HepG2 (cell line): ENCODE data around the gene SFTA2. TPM values are rescaled to one million over a fixed set of nuclear protein-coding genes. Genes with fewer than 3 reads are reported as not detected.
A peak's percentile ranks its signal among the peaks of the same experiment; 100 is the strongest.

ENCODE experiments used
- CAMTA2 ChIP-seq: sonication (generic); formaldehyde crosslinking; IDR thresholded peaks from 2 replicates; pipeline ENCODE4 v1.4.0; 2020; ENCODE audit warnings: mild to moderate bottlenecking, missing genetic modification reagents, borderline replicate concordance
- CEBPB ChIP-seq: IDR thresholded peaks from 2 replicates; pipeline ENCODE4 v1.6.1; 2011; ENCODE audit warnings: low read depth, low read length, improper control_type of control experiment, borderline replicate concordance
- FIP1L1 ChIP-seq: fragments of 200-400 bp; formaldehyde crosslinking; IDR thresholded peaks from 2 replicates; pipeline ENCODE4 v1.6.1; 2018; ENCODE audit warnings: low read depth, mild to moderate bottlenecking, low read length, moderate library complexity, borderline replicate concordance; ENCODE audit not compliant: insufficient read depth
- IRX3 ChIP-seq: sonication (generic); formaldehyde crosslinking; IDR thresholded peaks from 2 replicates; pipeline ENCODE4 v1.8.1; 2023; ENCODE audit warnings: mild to moderate bottlenecking, low read depth, missing genetic modification reagents, borderline replicate concordance
- MAF1 ChIP-seq: sonication (generic); formaldehyde crosslinking; IDR thresholded peaks from 2 replicates; pipeline ENCODE4 v1.5.0; 2020; ENCODE audit warnings: missing genetic modification reagents, borderline replicate concordance
- MTA3 ChIP-seq: sonication (generic); formaldehyde crosslinking; IDR thresholded peaks from 2 replicates; pipeline ENCODE4 v1.4.0; 2020; ENCODE audit warnings: missing genetic modification reagents
- NFE2 ChIP-seq: sonication (generic); formaldehyde crosslinking; IDR thresholded peaks from 2 replicates; pipeline ENCODE4 v1.4.0; 2020; ENCODE audit warnings: missing genetic modification reagents
- REST ChIP-seq, 2 experiments: IDR thresholded peaks; 2 replicates each; pipeline ENCODE4 v1.6.1; 2011 to 2012; ENCODE audit warnings: low read length in 2 of 2, borderline replicate concordance in 1 of 2, low read depth in 1 of 2, mild to moderate bottlenecking in 1 of 2, moderate library complexity in 1 of 2
- SRF ChIP-seq: IDR thresholded peaks from 2 replicates; pipeline ENCODE4 v1.6.1; 2011; ENCODE audit warnings: mild to moderate bottlenecking, low read depth, low read length, moderate library complexity
- TARDBP ChIP-seq: sonication (generic); formaldehyde crosslinking; IDR thresholded peaks from 2 replicates; pipeline ENCODE4 v1.8.0; 2022; ENCODE audit warnings: mild to moderate bottlenecking, missing genetic modification reagents
- TBX2 ChIP-seq: sonication (generic); formaldehyde crosslinking; IDR thresholded peaks from 2 replicates; pipeline ENCODE4 v1.5.0; 2020; ENCODE audit warnings: missing genetic modification reagents, mild to moderate bottlenecking, borderline replicate concordance
- ZMYM3 ChIP-seq: sonication (generic); formaldehyde crosslinking; IDR thresholded peaks from 2 replicates; pipeline ENCODE4 v1.5.1; 2020; ENCODE audit warnings: mild to moderate bottlenecking, missing genetic modification reagents
- ZNF234 ChIP-seq: sonication (generic); formaldehyde crosslinking; conservative IDR thresholded peaks from 2 replicates; pipeline ENCODE4 v1.5.1; 2020; ENCODE audit warnings: mild to moderate bottlenecking, missing genetic modification reagents
- ZNF362 ChIP-seq: sonication (generic); formaldehyde crosslinking; IDR thresholded peaks from 2 replicates; pipeline ENCODE4 v1.4.0; 2020; ENCODE audit warnings: missing genetic modification reagents, mild to moderate bottlenecking, borderline replicate concordance
- ZNF441 ChIP-seq: sonication (generic); formaldehyde crosslinking; IDR thresholded peaks from 2 replicates; pipeline ENCODE4 v1.7.0; 2021; ENCODE audit warnings: missing genetic modification reagents, borderline replicate concordance
- ZNF850 ChIP-seq: sonication (generic); formaldehyde crosslinking; conservative IDR thresholded peaks from 2 replicates; pipeline ENCODE4 v1.9.0; 2021; ENCODE audit warnings: mild to moderate bottlenecking, missing genetic modification reagents
- ZSCAN9 ChIP-seq: IDR thresholded peaks from 2 replicates; pipeline ENCODE4 v1.6.1; 2016; ENCODE audit warnings: borderline replicate concordance
- polyA plus RNA-seq, 8 experiments: library from polyadenylated mRNA; depleted of rRNA in 3 of 8; stranded (reverse) in 7 of 8; unstranded in 1 of 8; fragments of >200 nt; fragmentation: Illumina TruSeq in 4 of 8; extraction: Trizol in 4 of 8; gene quantifications; 2 replicates each; pipeline versions ENCODE4 v1.2.1 to v1.2.3, GENCODE V29; 2011 to 2016; ENCODE audit warnings: low read depth in 4 of 8, missing spikeins in 1 of 8, mixed read lengths in 1 of 8; ENCODE audit not compliant: insufficient read depth in 1 of 8
- total RNA-seq, 5 experiments: library from RNA; depleted of rRNA; stranded (reverse); fragments of >200 nt; fragmentation: Illumina TruSeq; extraction: Trizol; gene quantifications; 2 replicates each; pipeline ENCODE4 v1.2.3, GENCODE V29; 2016; ENCODE audit warnings: low read depth in 1 of 5
- TF ChIP-seq, protein P1 (sequence below): IDR thresholded peaks from 2 replicates; pipeline ENCODE4 v1.6.1; 2016; ENCODE audit warnings: low read depth, borderline replicate concordance
- TF ChIP-seq, protein P2 (sequence below): IDR thresholded peaks from 2 replicates; pipeline ENCODE4 v1.6.1; 2016; ENCODE audit warnings: missing biosample characterization, missing genetic modification reagents, low read depth
- TF ChIP-seq, protein P3 (sequence below): IDR thresholded peaks from 2 replicates; pipeline ENCODE4 v1.6.1; 2016; ENCODE audit warnings: mild to moderate bottlenecking

The SFTA2 gene
- total and polyA plus RNA-seq, 2 of the 13 experiments (the other 11 are each of a cell fraction or from before 2014, with no cell fraction given), result not detected

- TF ChIP-seq MTA3 (CRISPR knock-in tag) (no peak), ZNF850 (CRISPR knock-in tag) (peak; percentile 84; the same call in 1 of the 2 replicates), TBX2 (CRISPR knock-in tag) (peak; percentile 93), CAMTA2 (CRISPR knock-in tag) (peak; percentile 97), MAF1 (CRISPR knock-in tag) (peak; percentile 86), IRX3 (peak; percentile 84; the same call in 1 of the 2 replicates), NFE2 (0 out of 2 replicates have a peak, but pooled peaks have one; percentile 4), REST (IDR thresholded peaks at IDR 0.05; ENCODE audit: borderline replicate concordance in 1 of 2, low read depth in 1 of 2, low read length in 2 of 2) (peak in 1 of 2 experiments; percentile 52; a peak in 1 of 4 replicates), FIP1L1 (peak; percentile 46; the same call in 1 of the 2 replicates), CEBPB (no peak), SRF (no peak), ZNF362 (CRISPR knock-in tag) (peak; percentile 21; the same call in 1 of the 2 replicates), ZNF441 (CRISPR knock-in tag) (peak; percentile 71; the same call in 1 of the 2 replicates), ZNF234 (0 out of 2 replicates have a peak, but pooled peaks have one; percentile 58), ZMYM3 (CRISPR knock-in tag) (peak; percentile 58; the same call in 1 of the 2 replicates), TARDBP (CRISPR knock-in tag) (peak; percentile 69; the same call in 1 of the 2 replicates), ZSCAN9 (peak; percentile 93)
- TF ChIP-seq, protein P1, sequence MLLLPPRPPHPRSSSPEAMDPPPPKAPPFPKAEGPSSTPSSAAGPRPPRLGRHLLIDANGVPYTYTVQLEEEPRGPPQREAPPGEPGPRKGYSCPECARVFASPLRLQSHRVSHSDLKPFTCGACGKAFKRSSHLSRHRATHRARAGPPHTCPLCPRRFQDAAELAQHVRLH (CRISPR knock-in tag), result peak; percentile 98; the same call in 1 of the 2 replicates
- TF ChIP-seq, protein P2, sequence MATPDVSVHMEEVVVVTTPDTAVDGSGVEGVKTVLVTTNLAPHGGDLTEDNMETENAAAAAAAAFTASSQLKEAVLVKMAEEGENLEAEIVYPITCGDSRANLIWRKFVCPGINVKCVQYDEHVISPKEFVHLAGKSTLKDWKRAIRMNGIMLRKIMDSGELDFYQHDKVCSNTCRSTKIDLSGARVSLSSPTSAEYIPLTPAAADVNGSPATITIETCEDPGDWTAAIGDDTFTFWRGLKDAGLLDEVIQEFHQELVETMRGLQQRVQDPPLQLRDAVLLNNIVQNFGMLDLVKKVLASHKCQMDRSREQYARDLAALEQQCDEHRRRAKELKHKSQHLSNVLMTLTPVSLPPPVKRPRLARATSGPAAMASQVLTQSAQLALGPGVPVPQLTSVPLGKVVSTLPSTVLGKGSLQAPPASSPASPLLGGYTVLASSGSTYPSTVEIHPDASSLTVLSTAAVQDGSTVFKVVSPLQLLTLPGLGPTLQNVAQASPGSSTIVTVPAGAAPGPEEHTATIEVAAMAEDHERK (CRISPR knock-in tag), result peak; percentile 62; the same call in 1 of the 2 replicates
- TF ChIP-seq, protein P3, sequence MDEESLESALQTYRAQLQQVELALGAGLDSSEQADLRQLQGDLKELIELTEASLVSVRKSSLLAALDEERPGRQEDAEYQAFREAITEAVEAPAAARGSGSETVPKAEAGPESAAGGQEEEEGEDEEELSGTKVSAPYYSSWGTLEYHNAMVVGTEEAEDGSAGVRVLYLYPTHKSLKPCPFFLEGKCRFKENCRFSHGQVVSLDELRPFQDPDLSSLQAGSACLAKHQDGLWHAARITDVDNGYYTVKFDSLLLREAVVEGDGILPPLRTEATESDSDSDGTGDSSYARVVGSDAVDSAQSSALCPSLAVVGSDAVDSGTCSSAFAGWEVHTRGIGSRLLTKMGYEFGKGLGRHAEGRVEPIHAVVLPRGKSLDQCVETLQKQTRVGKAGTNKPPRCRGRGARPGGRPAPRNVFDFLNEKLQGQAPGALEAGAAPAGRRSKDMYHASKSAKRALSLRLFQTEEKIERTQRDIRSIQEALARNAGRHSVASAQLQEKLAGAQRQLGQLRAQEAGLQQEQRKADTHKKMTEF (CRISPR knock-in tag), result peak; percentile 98
Measured at GRCh38 chr6:30914076-30914853, 17.7 kb downstream of the SFTA2 start, which contains the start of gene VARS2 (continued).
